ENCODE results near the gene LRRC31.

Gene LRRC31

GRCh38 chr3:169869484-169870220 lies at the start of gene LRRC31:
Gene LRRC31 (minus strand): TSS chr3:169869935. CDS start chr3:169869807, 128 bp downstream.
- DNase-seq, result peak; percentile 4

- DNase-seq, result no peak
These were observed 44.6 kb upstream of the LRRC31 start for GRCh38 chr3:169914321-169914720.

DNA sequence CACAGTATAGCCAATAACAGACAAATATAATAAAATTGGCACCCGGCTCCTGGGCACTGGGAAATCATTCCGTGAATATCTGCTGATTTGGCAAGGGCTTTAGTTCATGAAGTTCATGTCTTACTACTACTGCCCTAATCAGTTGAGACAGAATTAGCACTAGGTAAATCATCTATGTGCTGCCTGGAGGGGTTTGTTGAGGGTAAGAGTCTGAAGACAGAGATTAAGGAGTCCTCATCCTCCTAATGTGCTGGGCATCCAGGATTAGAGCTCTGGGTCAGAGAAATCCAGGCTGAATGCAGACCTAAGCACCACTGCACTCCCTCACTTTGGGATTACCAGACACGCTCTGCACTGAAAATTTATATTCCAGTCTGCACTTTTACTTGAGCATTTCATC lies 43.6 kb upstream of the LRRC31 start:
- DNase-seq, result no peak

GRCh38 chr3:169911272-169911671 lies 41.5 kb upstream of the LRRC31 start, which contains the start of gene SAMD7:
Gene SAMD7 (plus strand): TSS chr3:169911572. CDS start chr3:169919499, 7,927 bp downstream.
- DNase-seq, result no peak

- no peak for DNase-seq
These were observed 38.2 kb upstream of the LRRC31 start for GRCh38 chr3:169907944-169908343.

GRCh38 chr3:169907476-169907875 lies 37.7 kb upstream of the LRRC31 start:
- no peak for DNase-seq

DNA sequence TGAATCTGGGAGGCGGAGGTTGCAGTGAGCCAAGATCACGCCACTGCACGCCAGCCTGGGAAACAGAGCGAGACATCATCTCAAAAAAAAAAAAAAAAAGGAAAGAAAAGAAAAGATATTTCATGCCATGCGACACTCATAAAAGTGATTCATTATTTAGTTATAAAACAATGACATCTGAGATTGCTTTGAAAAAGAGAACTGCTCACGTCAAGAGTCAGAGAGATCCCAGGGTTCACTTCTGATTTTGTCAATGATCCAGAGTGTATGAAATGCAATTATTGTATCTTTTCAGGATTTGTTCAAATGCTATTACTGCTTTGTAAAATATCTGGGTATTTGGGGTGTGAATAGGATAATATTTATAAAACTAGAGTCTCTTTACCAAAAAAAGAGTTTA lies 35.7 kb upstream of the LRRC31 start:
- no peak for DNase-seq

- no peak for DNase-seq
These were observed 31.7 kb upstream of the LRRC31 start for GRCh38 chr3:169901453-169901852.

DNA sequence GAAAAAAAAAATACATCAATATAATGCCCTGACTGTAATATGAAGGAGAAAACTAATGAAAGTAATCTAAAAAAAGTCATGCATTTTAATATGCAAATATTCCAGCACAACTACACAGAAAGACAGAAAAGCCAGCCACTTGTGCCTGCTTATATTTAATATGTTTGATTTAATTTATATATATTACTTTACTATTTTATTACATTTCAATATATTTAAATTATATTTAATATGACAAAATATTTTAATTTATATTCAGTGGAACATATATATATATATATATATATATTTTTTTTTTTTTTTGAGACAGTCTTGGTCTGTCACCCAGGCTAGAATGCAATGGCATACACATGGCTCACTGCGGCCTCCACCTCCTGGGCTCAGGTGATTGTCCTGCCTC lies 27.5 kb upstream of the LRRC31 start:
- no peak for DNase-seq

DNA sequence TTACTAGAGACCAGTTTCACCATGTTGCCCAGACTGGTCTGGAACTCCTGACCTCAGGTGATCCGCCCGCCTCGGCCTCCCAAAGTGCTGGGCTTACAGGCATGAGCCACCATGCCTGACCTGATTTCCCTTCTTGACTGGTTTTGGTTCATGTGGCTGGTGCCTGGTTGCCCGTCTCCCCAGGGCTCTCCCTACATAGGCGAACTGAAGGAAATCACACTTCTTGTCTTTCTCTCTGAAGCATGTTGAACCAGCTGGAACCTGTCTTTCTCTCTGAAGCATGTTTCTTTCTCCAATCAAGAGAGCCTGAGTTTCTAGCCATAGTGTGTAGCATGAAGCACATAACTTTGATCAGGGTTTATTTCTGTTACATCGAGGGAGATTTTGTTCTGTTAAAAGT lies 25.3 kb upstream of the LRRC31 start:
- no peak for DNase-seq

DNA sequence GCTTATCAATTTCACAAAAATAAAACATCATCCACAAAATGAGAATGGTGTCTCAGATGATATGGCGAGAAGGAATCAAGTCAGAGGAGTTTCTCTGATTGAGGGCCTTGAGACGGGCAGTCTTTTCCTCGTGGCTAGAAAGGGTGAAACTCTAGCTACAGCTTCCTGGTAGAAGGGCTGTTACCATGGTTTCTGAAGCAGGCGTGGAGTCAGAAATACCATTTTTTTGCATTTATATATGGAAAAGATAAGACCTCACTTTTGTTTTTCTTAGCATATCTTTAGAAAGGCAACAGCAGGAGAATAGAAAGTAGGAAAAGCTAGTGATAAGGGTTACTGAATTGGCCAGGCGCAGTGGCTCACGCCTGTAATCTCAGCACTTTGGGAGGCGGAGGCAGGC lies 24.4 kb upstream of the LRRC31 start:
- DNase-seq, result no peak

DNA sequence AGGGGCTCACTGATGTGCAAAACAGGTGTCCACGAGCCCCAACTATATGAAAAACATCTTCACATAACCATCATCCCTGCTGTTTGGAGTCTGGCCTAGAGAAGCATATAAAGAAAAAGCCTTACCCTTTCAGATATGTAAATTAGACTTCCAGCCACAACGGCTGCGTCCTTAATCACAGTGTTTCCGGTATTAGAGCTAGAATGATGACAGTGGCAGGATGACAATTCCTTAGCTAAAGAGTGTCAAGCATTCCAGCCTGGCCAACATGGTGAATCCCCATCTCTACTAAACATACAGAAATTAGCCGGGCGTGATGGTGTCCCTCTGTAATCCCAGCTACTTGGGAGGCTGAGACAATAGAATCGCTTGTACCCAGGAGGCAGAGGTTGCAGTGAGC lies 22.2 kb upstream of the LRRC31 start:
- no peak for DNase-seq

DNA sequence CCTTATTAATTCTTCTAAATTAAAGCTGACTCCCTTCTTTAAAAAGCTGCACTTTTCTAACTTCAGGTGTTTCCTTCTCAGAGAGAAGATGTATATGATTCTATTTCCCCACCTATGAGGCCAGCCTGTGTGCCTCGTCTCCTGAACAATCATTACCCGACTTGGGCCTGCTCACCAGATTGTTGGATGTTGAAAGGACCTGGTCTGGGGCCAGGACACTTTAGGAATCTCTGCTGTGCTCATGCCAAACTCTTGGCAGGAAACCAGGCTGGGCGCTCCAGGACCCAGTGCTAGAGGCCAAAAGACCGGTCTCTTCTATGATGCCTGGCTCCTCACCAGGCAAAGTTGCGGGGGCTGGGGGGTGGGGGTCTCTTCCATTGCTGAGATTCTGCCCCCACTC lies 16.9 kb upstream of the LRRC31 start:
- DNase-seq, result no peak

DNA sequence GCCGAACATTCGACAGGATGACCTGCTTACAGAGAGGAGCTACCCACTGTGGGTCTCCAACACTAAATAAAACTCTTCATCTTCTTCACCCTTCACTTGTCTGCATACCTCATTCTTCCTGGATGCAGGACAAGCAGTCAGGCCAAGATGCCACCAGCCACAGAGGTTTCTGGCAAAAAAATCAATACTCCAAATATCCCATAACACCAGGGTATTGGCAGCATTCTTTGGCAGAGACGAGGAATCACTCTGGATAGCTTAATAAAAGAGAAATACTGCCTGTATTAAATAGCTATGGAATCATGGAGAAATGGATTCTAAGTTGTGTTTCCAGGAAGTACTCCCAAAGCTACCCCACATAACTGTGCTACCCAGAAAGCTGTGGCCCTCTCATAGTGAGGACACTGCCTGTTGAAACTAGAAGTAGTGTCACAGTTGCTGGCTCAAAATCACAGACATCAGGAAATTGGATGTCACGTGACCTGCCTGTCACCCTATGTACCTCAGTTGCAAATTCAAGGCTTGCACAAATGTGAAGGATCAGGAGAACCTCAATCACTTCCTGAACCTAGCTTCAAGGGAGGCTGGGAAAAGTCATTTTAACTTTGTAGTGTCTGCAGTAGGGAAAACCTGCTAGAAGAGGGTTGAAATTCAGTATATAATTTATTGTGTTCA lies 11.0 kb upstream of the LRRC31 start:
- no peak for DNase-seq

- no peak for DNase-seq
These were observed 10.3 kb upstream of the LRRC31 start for GRCh38 chr3:169879845-169880575.

DNA sequence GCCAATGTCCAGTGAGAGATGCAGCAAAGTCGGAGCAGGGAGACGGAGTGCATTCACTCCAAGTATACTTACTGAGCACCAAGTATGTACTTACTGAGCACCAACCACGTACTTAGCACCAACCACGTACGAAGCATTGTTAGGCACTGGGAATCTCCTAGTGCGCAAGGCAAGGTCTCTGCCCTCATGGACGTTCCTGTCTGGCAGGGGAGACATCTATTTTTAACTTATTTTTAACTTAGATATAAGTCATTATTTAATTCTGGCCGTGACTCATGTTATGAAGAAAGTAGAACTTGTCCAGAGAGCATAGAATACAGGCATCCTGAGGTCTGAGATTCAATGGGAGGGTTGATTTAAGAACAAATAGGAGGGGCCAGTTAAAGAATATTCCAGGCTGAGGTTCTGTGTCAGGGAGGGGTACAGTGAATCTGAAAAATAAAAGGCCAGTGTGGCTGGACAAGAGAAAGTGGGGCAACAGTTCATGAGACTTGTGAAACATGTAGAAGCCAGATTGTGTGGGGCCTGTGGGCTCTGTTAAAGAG lies 9.3 kb upstream of the LRRC31 start:
- no peak for DNase-seq

- DNase-seq, result no peak
These were observed 1.6 kb upstream of the LRRC31 start for GRCh38 chr3:169871129-169871886.

GRCh38 chr3:169868369-169868768 lies 1.4 kb downstream of the LRRC31 start:
- no peak for DNase-seq

- no peak for DNase-seq
These were observed 2.0 kb downstream of the LRRC31 start for GRCh38 chr3:169867584-169868210.

GRCh38 chr3:169865176-169865767 lies 4.5 kb downstream of the LRRC31 start:
- no peak for DNase-seq

- no peak for DNase-seq
These were observed 5.5 kb downstream of the LRRC31 start for GRCh38 chr3:169864270-169864669.

DNA sequence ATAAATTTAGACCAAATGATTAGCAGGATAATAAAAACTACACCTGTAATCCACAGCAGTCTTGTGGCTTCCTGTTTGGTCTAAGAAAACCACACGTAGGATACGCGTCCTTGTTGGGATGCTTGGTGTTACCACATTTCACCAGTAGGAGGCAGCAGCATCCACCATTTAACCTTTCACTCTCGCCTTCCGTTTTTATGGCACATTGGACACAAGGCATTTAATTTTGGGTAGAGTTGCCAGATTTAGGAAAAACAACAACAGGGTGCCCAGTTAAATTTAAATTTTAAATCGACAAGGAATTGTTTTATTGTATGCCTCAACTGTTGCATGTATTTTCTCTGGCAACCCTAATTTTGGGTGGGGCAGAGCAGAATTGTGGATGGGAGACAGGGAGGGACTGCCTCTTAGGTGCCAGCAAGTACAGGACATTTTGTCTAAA lies 6.3 kb downstream of the LRRC31 start:
- DNase-seq, result peak; percentile 26
